K562 (cell line): ENCODE results near the gene SIGLEC9. TPM values are rescaled to one million over a fixed set of nuclear protein-coding genes. Genes with fewer than 3 reads are reported as not detected.
A peak's percentile ranks its signal among the peaks of the same experiment; 100 is the strongest.

Experiments used
- ATAC-seq: fragments of 200-7000 bp; cut with Tn5 transposase; 3 replicates; pipeline ENCODE4 v1.9.1; 2020; ENCODE audit warnings: moderate library complexity
- BruUV-seq: library from RNA; stranded (reverse); fragments of 400-500 nt; replicated peaks from 2 replicates; lab custom pipeline; 2021; lab: Mats Ljungman, UMichigan
- CTCF ChIA-PET: fragments of 300-600 bp; formaldehyde crosslinking; extraction: SDS; loops from one replicate; lab custom pipeline; 2021; ENCODE audit warnings: low intra/inter-chr PET ratio; lab: Yijun Ruan, JAX
- POLR2A ChIA-PET: fragments of 300-600, 350-650 bp; sonication (Branson Sonifier 250); formaldehyde crosslinking; extraction: SDS; loops from one replicate; lab custom pipeline; 2021; ENCODE audit warnings: antibody characterized with exemption, inconsistent platforms; lab: Yijun Ruan, JAX
- DNase-seq, 4 experiments: peaks; one replicate each; pipeline versions ENCODE4 v3.0.0 to v3.0.0-alpha.2; 2011 to 2018; ENCODE audit warnings: low spot score in 3 of 4, mixed read lengths in 3 of 4; ENCODE audit errors: extremely low read depth in 1 of 4
- FAIRE-seq: peaks from 2 replicates; lab custom pipeline; 2011; peaks lifted over from hg19 to GRCh38; lab: Jason Lieb, UNC
- H2AFZ ChIP-seq: 2 replicates; pipeline ENCODE4 v1.6.0; 2011; ENCODE audit warnings: low read depth, low read length, control low read depth, inconsistent platforms
- H3K27ac ChIP-seq: fragments of 200-600 bp; 3 replicates; pipeline ENCODE4 v1.8.0; 2011; ENCODE audit warnings: low read depth, mild to moderate bottlenecking, control low read depth, inconsistent platforms, low read length, moderate library complexity, mixed read lengths; ENCODE audit errors: extremely low read depth
- H3K27me3 ChIP-seq, 2 experiments: fragments of 300-600 bp in 1 of 2; 2 replicates in 1 of 2; 3 replicates in 1 of 2; pipeline versions ENCODE4 v1.6.0 to v1.8.0; 2011; ENCODE audit warnings: inconsistent platforms in 2 of 2, low read length in 2 of 2, mild to moderate bottlenecking in 1 of 2, mixed read lengths in 1 of 2, moderate library complexity in 1 of 2; ENCODE audit not compliant: control insufficient read depth in 2 of 2, insufficient read depth in 2 of 2
- H3K36me3 ChIP-seq: fragments of 300-600 bp; 3 replicates; pipeline ENCODE4 v1.8.0; 2011; ENCODE audit warnings: mild to moderate bottlenecking, low read length, inconsistent platforms; ENCODE audit not compliant: control insufficient read depth, insufficient read depth
- H3K4me1 ChIP-seq, 2 experiments: fragments of 200-600 bp in 1 of 2; replicated peaks in 1 of 2; 2 replicates in 1 of 2; 3 replicates in 1 of 2; pipeline versions ENCODE4 v1.5.1 to v1.8.0; 2011; ENCODE audit warnings: inconsistent platforms in 2 of 2, low read length in 2 of 2, mild to moderate bottlenecking in 1 of 2, mixed read lengths in 1 of 2, moderate library complexity in 1 of 2; ENCODE audit not compliant: control insufficient read depth in 2 of 2, insufficient read depth in 2 of 2
- H3K4me2 ChIP-seq: 2 replicates; pipeline ENCODE4 v1.6.1; 2011; ENCODE audit warnings: low read length, control low read depth, inconsistent platforms, mixed read lengths; ENCODE audit not compliant: insufficient read depth
- H3K4me3 ChIP-seq: fragments of 200-600 bp; sonication (generic), shearing (Covaris generic); 2 replicates; pipeline ENCODE4 v1.5.1; 2016; ENCODE audit warnings: control low read depth, inconsistent platforms
- H3K79me2 ChIP-seq: fragments of 200-600 bp; 3 replicates; pipeline ENCODE4 v1.8.0; 2011; ENCODE audit warnings: low read length, inconsistent platforms; ENCODE audit not compliant: control insufficient read depth, insufficient read depth
- H3K9ac ChIP-seq, 2 experiments: 2 replicates each; pipeline versions ENCODE4 v1.6.0 to v1.6.1; 2011; ENCODE audit warnings: low read depth in 2 of 2, low read length in 2 of 2, control low read depth in 1 of 2, inconsistent platforms in 1 of 2, mild to moderate bottlenecking in 1 of 2, mixed read lengths in 1 of 2; ENCODE audit not compliant: insufficient read depth in 1 of 2
- H3K9me1 ChIP-seq: one replicate; pipeline ENCODE4 v1.6.0; 2011; ENCODE audit warnings: inconsistent platforms, mild to moderate bottlenecking, low read length, moderate library complexity; ENCODE audit not compliant: control insufficient read depth, insufficient read depth
- H3K9me3 ChIP-seq: replicated peaks from 2 replicates; pipeline ENCODE4 v1.5.1; 2011; ENCODE audit warnings: low read depth, low read length, inconsistent platforms; ENCODE audit not compliant: control insufficient read depth, insufficient read depth
- H4K20me1 ChIP-seq: replicated peaks from 2 replicates; pipeline ENCODE4 v1.6.1; 2011; ENCODE audit warnings: low read length, inconsistent platforms, mixed read lengths; ENCODE audit not compliant: control insufficient read depth, insufficient read depth
- CBX2 ChIP-seq: fragments of 200-600 bp; sonication (generic); IDR thresholded peaks from one replicate; pipeline ENCODE4 v1.6.1; 2012; ENCODE audit warnings: mild to moderate bottlenecking, low read length, inconsistent platforms; ENCODE audit not compliant: insufficient read depth, poor library complexity, severe bottlenecking
- CHAMP1 ChIP-seq: fragments of 450-650 bp; IDR thresholded peaks from 2 replicates; pipeline ENCODE4 v1.6.1; 2016; ENCODE audit warnings: mild to moderate bottlenecking
- CHD4 ChIP-seq: fragments of 200-600 bp; sonication (generic); IDR thresholded peaks from 3 replicates; pipeline ENCODE4 v1.6.1; 2012; ENCODE audit warnings: low read depth, mild to moderate bottlenecking, mixed read lengths, low read length, inconsistent platforms; ENCODE audit not compliant: insufficient read depth, insufficient replicate concordance, poor library complexity, severe bottlenecking
- CREM ChIP-seq: IDR thresholded peaks from 2 replicates; pipeline ENCODE4 v1.6.1; 2014; ENCODE audit warnings: antibody characterized with exemption, low read depth
- DMBX1 ChIP-seq: fragments of 250-450 bp; sonication (Bioruptor Pico); IDR thresholded peaks from 2 replicates; pipeline ENCODE4 v1.8.0; 2022; ENCODE audit warnings: inconsistent platforms, mild to moderate bottlenecking, moderate library complexity, borderline replicate concordance
- FIP1L1 ChIP-seq: fragments of 200-400 bp; formaldehyde crosslinking; IDR thresholded peaks from 2 replicates; pipeline ENCODE4 v1.6.1; 2018; ENCODE audit warnings: mild to moderate bottlenecking, low read depth, low read length; ENCODE audit not compliant: poor library complexity, severe bottlenecking
- IRF9 ChIP-seq: fragments of 450-650 bp; IDR thresholded peaks from 2 replicates; pipeline ENCODE4 v1.6.1; 2016; ENCODE audit warnings: missing biosample characterization, missing genetic modification characterization
- JUNB ChIP-seq: fragments of 450-650 bp; formaldehyde crosslinking; conservative IDR thresholded peaks from 2 replicates; pipeline ENCODE4 v1.4.0; 2020; ENCODE audit warnings: mild to moderate bottlenecking
- KAT7 ChIP-seq: sonication (generic); formaldehyde crosslinking; IDR thresholded peaks from 2 replicates; pipeline ENCODE4 v1.8.0; 2022; ENCODE audit warnings: missing genetic modification reagents, mild to moderate bottlenecking, borderline replicate concordance
- RBFOX2 ChIP-seq: fragments of 200-400 bp; formaldehyde crosslinking; IDR thresholded peaks from 2 replicates; pipeline ENCODE4 v1.6.1; 2017; ENCODE audit warnings: low read depth, mild to moderate bottlenecking, low read length, moderate library complexity
- TFAP4 ChIP-seq: sonication (generic); formaldehyde crosslinking; IDR thresholded peaks from 2 replicates; pipeline ENCODE4 v1.8.0; 2022; ENCODE audit warnings: missing genetic modification reagents, mild to moderate bottlenecking, moderate library complexity, borderline replicate concordance
- TRIM28 ChIP-seq: fragments of 450-650 bp; IDR thresholded peaks from 2 replicates; pipeline ENCODE4 v1.6.1; 2017
- ZNF134 ChIP-seq: fragments of 250-450 bp; sonication (Bioruptor Pico); conservative IDR thresholded peaks from 2 replicates; pipeline ENCODE4 v1.4.0; 2020
- ZNF551 ChIP-seq: fragments of 250-450 bp; sonication (Bioruptor Pico); IDR thresholded peaks from 2 replicates; pipeline ENCODE4 v1.5.0; 2021; ENCODE audit warnings: mild to moderate bottlenecking, moderate library complexity
- ZNF778 ChIP-seq: fragments of 450-650 bp; formaldehyde crosslinking; IDR thresholded peaks from 2 replicates; pipeline ENCODE4 v1.4.0; 2020; ENCODE audit warnings: mild to moderate bottlenecking, moderate library complexity
- WGBS: fragments of 100-300 bp; shearing (Covaris generic); methylation state at CpG from one replicate; pipeline ENCODE4 v1.1.6; 2016; ENCODE audit warnings: low coverage, mixed read lengths; ENCODE audit not compliant: insufficient coverage; ENCODE audit errors: missing lambda C conversion rate; 5-methylcytosine and 5-hydroxymethylcytosine counted together
- in situ Hi-C: fragments of 300-500 bp; cut with MboI; formaldehyde crosslinking; loops from 4 replicates; pipeline ENCODE4 v1.15.0; 2018; ENCODE audit warnings: inconsistent platforms, mixed read lengths
- intact Hi-C: fragments of 100-400 bp; cut with micrococcal nuclease; formaldehyde crosslinking; loops from 2 replicates; pipeline ENCODE4 v1.14.2; 2022
- polyA plus RNA-seq, 8 experiments: library from polyadenylated mRNA; depleted of rRNA in 4 of 8; stranded (reverse) in 5 of 8; unstranded in 3 of 8; fragments of >200 nt; fragmentation: Nextera tagmentation in 2 of 8; fragmentation: Illumina TruSeq in 1 of 8; extraction: Ambion mirVana in 2 of 8; extraction: Trizol in 1 of 8; gene quantifications; 2 replicates each; pipeline versions ENCODE4 v1.2.1 to v1.2.3, GENCODE V29; 2011 to 2014; ENCODE audit warnings: inconsistent platforms in 1 of 8, missing spikeins in 1 of 8
- total RNA-seq, 7 experiments: library from RNA; depleted of rRNA in 6 of 7; stranded (reverse); fragments of >200 nt in 6 of 7; fragmentation: Illumina TruSeq in 2 of 7; extraction: Trizol in 2 of 7; gene quantifications; 2 replicates each; pipeline versions ENCODE4 v1.2.1 to v1.2.3, GENCODE V29; 2011 to 2021; ENCODE audit warnings: low replicate concordance in 1 of 7

Gene SIGLEC9
- total and polyA plus RNA-seq, 9 of the 15 experiments (the other 6 are each of a cell fraction or from before 2014, with no cell fraction given) = 0.09 to 0.34 (median 0.22) TPM; not detected in 4

- TF ChIP-seq CHAMP1 (no peak), CHD4 (no peak), DMBX1 (CRISPR knock-in tag) (no peak), CBX2 (no peak), ZNF778 (no peak)
These were observed 842 bp downstream of the SIGLEC9 start (continued) for GRCh38 chr19:51125421-51126075.

GRCh38 chr19:51127032-51127431 lies 2.3 kb downstream of the SIGLEC9 start:
- Histone ChIP-seq H3K4me1 (peaks cover 35 to 39% of the 10 kb centered on the region in 2 experiments), H3K27me3 (peaks cover 3 to 31% of the 10 kb centered on the region in 2 experiments; a peak in 2 of 5 replicates), H3K9me3 (no peaks in the 10 kb centered on the region), H4K20me1 (0 out of 2 replicates have a peak, but pooled peaks cover under 1% of the 10 kb centered on the region), H3K36me3 (no peaks in the 10 kb centered on the region), H3K9me1 (no peaks in the 10 kb centered on the region), H3K4me3 (no peak overlapping the region), H3K79me2 (no peaks in the 10 kb centered on the region), H3K27ac (no peak overlapping the region), H2AFZ (no peak overlapping the region), H3K9ac (peak overlapping the region in 1 of 2 experiments; percentile 43; a peak in 1 of 4 replicates), H3K4me2 (no peak overlapping the region)
- CTCF ChIA-PET = no interaction called here
- POLR2A ChIA-PET = no interaction called here
- 23% methylated on average over 6 of the region's 6 CpGs for WGBS
- FAIRE-seq = no peak
- in situ Hi-C loops = no loop called here
- no TSS peak for BruUV-seq
- no peak for ATAC-seq
- intact Hi-C loops = no loop called here
- no peak for DNase-seq
- no peak for TF ChIP-seq CREM
- no peak for TF ChIP-seq TFAP4 (CRISPR knock-in tag)
- no peak for TF ChIP-seq IRF9 (tag)
- TF ChIP-seq TRIM28 = no peak
- TF ChIP-seq ZNF551 = no peak
- no peak for TF ChIP-seq RBFOX2
- TF ChIP-seq JUNB = no peak
- TF ChIP-seq KAT7 (CRISPR knock-in tag) = no peak
- TF ChIP-seq FIP1L1 = no peak
- TF ChIP-seq ZNF134 = no peak
